ENCODE data around the gene CAMK1D.

CAMK1D gene

GRCh38 chr10:12597176-12597575 is 247.8 kb downstream of the CAMK1D start:
- H3K36me3 ChIP-seq (ENCODE audit: control insufficient read depth in 2 of 2, insufficient read depth in 2 of 2, low read length in 2 of 2): peaks cover 0 to 2% of the 10 kb centered on the region in 2 donors
- no peak overlapping the region for H3K27ac ChIP-seq (ENCODE audit: low read length)
- no peak overlapping the region for H3K4me3 ChIP-seq (ENCODE audit: low read length in 2 of 2)
- no peaks in the 10 kb centered on the region for H3K4me1 ChIP-seq (ENCODE audit: control insufficient read depth, insufficient read depth, low read length)
- H3K9me3 ChIP-seq (ENCODE audit: control insufficient read depth in 2 of 2, low read length in 2 of 2): no peaks in the 10 kb centered on the region
- H3K9ac ChIP-seq (ENCODE audit: low read length in 2 of 2): no peak overlapping the region
- no peaks in the 10 kb centered on the region for H3K27me3 ChIP-seq (ENCODE audit: control insufficient read depth in 1 of 2, insufficient read depth in 2 of 2, low read length in 2 of 2)

DNA sequence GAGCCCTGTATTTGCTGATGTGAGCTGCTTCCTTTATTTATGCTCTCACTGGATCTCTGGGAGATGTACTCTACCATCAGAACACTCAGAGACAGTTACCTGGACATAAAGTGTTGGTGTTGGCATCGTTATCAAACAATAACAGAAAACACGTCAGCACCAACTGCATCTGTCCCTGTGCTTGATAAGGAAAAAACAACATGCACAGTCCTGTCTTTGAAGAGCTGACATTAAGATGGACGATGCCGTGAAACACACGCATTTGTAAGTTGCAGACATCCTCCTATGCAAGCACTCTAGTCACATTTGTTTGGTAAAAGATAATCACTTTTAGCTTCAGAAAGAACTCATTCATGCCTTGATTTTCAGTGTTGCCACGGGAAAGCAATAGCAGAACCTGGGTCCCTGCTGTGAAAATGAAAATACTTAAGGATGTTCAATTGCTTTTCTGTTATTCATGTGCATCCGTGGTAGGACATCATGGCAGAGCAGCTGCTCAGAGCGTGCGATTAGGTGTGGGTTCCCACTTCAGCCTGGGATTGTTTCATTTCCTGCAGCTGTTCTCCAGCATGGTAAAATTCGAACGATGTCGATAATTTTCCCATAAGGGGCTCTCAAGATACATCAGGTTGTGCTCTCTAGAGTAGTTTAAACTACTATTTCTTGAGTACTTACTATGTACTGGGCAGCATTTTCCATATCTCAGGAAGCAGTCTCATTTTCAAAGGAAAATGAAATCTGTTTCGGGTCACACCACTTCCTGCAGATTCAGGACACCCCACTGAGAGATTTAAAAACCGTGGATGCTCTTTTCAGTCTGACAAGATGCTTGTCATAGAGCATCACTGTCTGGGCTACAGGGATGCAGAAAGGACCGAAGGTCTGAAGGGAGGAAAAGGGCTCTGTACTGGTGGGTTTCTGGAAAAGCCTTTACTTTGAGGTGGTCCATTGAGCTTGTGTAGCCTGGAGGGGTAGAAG is 248.7 kb downstream of the CAMK1D start:
- H3K9me3 ChIP-seq (ENCODE audit: control insufficient read depth in 2 of 2, low read length in 2 of 2): no peaks in the 10 kb centered on the region
- H3K27me3 ChIP-seq (ENCODE audit: control insufficient read depth in 1 of 2, insufficient read depth in 2 of 2, low read length in 2 of 2): no peaks in the 10 kb centered on the region
- H3K4me3 ChIP-seq (ENCODE audit: low read length in 2 of 2): no peak overlapping the region
- H3K36me3 ChIP-seq (ENCODE audit: control insufficient read depth in 2 of 2, insufficient read depth in 2 of 2, low read length in 2 of 2): peaks cover 0 to 2% of the 10 kb centered on the region in 2 donors
- H3K9ac ChIP-seq (ENCODE audit: low read length in 2 of 2): no peak overlapping the region
- no peak overlapping the region for H3K27ac ChIP-seq (ENCODE audit: low read length)
- H3K4me1 ChIP-seq (ENCODE audit: control insufficient read depth, insufficient read depth, low read length): no peaks in the 10 kb centered on the region

DNA sequence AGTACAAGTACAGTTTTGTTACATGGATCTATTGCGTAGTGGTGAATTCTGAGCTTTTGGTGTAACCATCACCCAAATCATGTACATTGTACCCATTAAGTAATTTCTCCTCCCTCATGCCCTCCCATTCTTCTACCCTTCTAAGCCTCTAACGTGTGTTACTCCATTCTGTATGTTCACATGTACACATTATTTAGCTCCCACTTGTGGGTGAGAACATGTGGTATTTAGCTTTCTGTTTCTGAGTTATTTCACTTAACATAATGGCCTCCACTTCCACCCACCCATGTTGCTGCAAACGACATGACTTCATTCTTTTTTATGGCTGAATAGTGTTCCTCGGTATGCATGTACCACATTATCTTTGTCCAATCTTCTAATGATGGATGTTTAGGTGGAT is 251.3 kb downstream of the CAMK1D start:
- Histone ChIP-seq H3K4me3 (ENCODE audit: low read length in 2 of 2) (no peak overlapping the region), H3K27me3 (ENCODE audit: control insufficient read depth in 1 of 2, insufficient read depth in 2 of 2, low read length in 2 of 2) (no peaks in the 10 kb centered on the region), H3K36me3 (ENCODE audit: control insufficient read depth in 2 of 2, insufficient read depth in 2 of 2, low read length in 2 of 2) (peaks cover 0 to 2% of the 10 kb centered on the region in 2 donors), H3K9ac (ENCODE audit: low read length in 2 of 2) (no peak overlapping the region), H3K27ac (ENCODE audit: low read length) (no peak overlapping the region), H3K9me3 (ENCODE audit: control insufficient read depth in 2 of 2, low read length in 2 of 2) (no peaks in the 10 kb centered on the region), H3K4me1 (ENCODE audit: control insufficient read depth, insufficient read depth, low read length) (peaks cover 11% of the 10 kb centered on the region)

- Histone ChIP-seq H3K9me3 (ENCODE audit: control insufficient read depth in 2 of 2, low read length in 2 of 2) (no peaks in the 10 kb centered on the region), H3K36me3 (ENCODE audit: control insufficient read depth in 2 of 2, insufficient read depth in 2 of 2, low read length in 2 of 2) (peaks cover 0 to 2% of the 10 kb centered on the region in 2 donors), H3K27me3 (ENCODE audit: control insufficient read depth in 1 of 2, insufficient read depth in 2 of 2, low read length in 2 of 2) (no peaks in the 10 kb centered on the region), H3K4me3 (ENCODE audit: low read length in 2 of 2) (no peak overlapping the region), H3K27ac (ENCODE audit: low read length) (no peak overlapping the region), H3K9ac (ENCODE audit: low read length in 2 of 2) (no peak overlapping the region), H3K4me1 (ENCODE audit: control insufficient read depth, insufficient read depth, low read length) (peaks cover 19% of the 10 kb centered on the region)
Measured at GRCh38 chr10:12602521-12602920, 253.2 kb downstream of the CAMK1D start.

GRCh38 chr10:12603766-12604470 is 254.6 kb downstream of the CAMK1D start:
- Histone ChIP-seq H3K36me3 (ENCODE audit: control insufficient read depth in 2 of 2, insufficient read depth in 2 of 2, low read length in 2 of 2) (peaks cover 0 to 2% of the 10 kb centered on the region in 2 donors), H3K9ac (ENCODE audit: low read length in 2 of 2) (no peak overlapping the region), H3K27me3 (ENCODE audit: control insufficient read depth in 1 of 2, insufficient read depth in 2 of 2, low read length in 2 of 2) (no peaks in the 10 kb centered on the region), H3K27ac (ENCODE audit: low read length) (no peak overlapping the region), H3K4me1 (ENCODE audit: control insufficient read depth, insufficient read depth, low read length) (peaks cover 19% of the 10 kb centered on the region), H3K4me3 (ENCODE audit: low read length in 2 of 2) (no peak overlapping the region), H3K9me3 (ENCODE audit: control insufficient read depth in 2 of 2, low read length in 2 of 2) (no peaks in the 10 kb centered on the region)

GRCh38 chr10:12605580-12606405 is 256.4 kb downstream of the CAMK1D start:
- no peaks in the 10 kb centered on the region for H3K9me3 ChIP-seq (ENCODE audit: control insufficient read depth in 2 of 2, low read length in 2 of 2)
- peak overlapping the region; percentile 56 to 76 for H3K4me3 ChIP-seq (ENCODE audit: low read length in 2 of 2)

DNA sequence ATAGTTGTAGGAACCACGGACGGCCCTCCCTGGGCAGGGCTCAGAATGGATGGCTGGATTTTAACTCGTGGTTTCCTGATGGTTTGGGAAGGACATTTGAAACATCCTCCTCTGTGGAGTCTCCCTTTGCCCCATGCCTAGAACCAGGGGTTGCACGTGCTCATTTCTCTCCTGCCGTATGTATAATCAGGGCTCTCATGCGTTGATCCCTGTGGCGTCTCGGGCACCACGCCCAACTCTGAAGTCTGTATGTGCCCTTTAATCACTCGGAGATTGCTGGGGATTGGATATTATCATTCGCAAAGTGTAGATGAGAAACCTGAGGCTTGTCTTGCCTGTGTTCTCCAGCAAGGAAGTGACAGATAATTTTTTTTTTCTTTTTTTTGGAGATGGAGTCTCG is 257.1 kb downstream of the CAMK1D start:
- H3K27ac ChIP-seq (ENCODE audit: low read length): peak overlapping the region; percentile 88
- H3K36me3 ChIP-seq (ENCODE audit: control insufficient read depth in 2 of 2, insufficient read depth in 2 of 2, low read length in 2 of 2): no peaks in the 10 kb centered on the region
- no peaks in the 10 kb centered on the region for H3K27me3 ChIP-seq (ENCODE audit: control insufficient read depth in 1 of 2, insufficient read depth in 2 of 2, low read length in 2 of 2)
- peaks cover 19% of the 10 kb centered on the region for H3K4me1 ChIP-seq (ENCODE audit: control insufficient read depth, insufficient read depth, low read length)
- H3K9me3 ChIP-seq (ENCODE audit: control insufficient read depth in 2 of 2, low read length in 2 of 2): no peaks in the 10 kb centered on the region
- H3K9ac ChIP-seq (ENCODE audit: low read length in 2 of 2): peak overlapping the region; percentile 52 to 83
- H3K4me3 ChIP-seq (ENCODE audit: low read length in 2 of 2): peak overlapping the region; percentile 56 to 76

More at GRCh38 chr10:12605580-12606405, 256.4 kb downstream of the CAMK1D start:
- H3K27me3 ChIP-seq (ENCODE audit: control insufficient read depth in 1 of 2, insufficient read depth in 2 of 2, low read length in 2 of 2): no peaks in the 10 kb centered on the region
- H3K36me3 ChIP-seq (ENCODE audit: control insufficient read depth in 2 of 2, insufficient read depth in 2 of 2, low read length in 2 of 2): no peaks in the 10 kb centered on the region
- peaks cover 19% of the 10 kb centered on the region for H3K4me1 ChIP-seq (ENCODE audit: control insufficient read depth, insufficient read depth, low read length)
- H3K27ac ChIP-seq (ENCODE audit: low read length): peak overlapping the region; percentile 88
- peak overlapping the region; percentile 52 to 83 for H3K9ac ChIP-seq (ENCODE audit: low read length in 2 of 2)

- Histone ChIP-seq H3K27me3 (ENCODE audit: control insufficient read depth in 1 of 2, insufficient read depth in 2 of 2, low read length in 2 of 2) (no peaks in the 10 kb centered on the region), H3K4me3 (ENCODE audit: low read length in 2 of 2) (no peak overlapping the region), H3K9ac (ENCODE audit: low read length in 2 of 2) (no peak overlapping the region), H3K4me1 (ENCODE audit: control insufficient read depth, insufficient read depth, low read length) (peaks cover 19% of the 10 kb centered on the region), H3K36me3 (ENCODE audit: control insufficient read depth in 2 of 2, insufficient read depth in 2 of 2, low read length in 2 of 2) (no peaks in the 10 kb centered on the region), H3K27ac (ENCODE audit: low read length) (no peak overlapping the region), H3K9me3 (ENCODE audit: control insufficient read depth in 2 of 2, low read length in 2 of 2) (no peaks in the 10 kb centered on the region)
Measured at GRCh38 chr10:12608761-12609160, 259.4 kb downstream of the CAMK1D start.

GRCh38 chr10:12609435-12609834 is 260.1 kb downstream of the CAMK1D start:
- H3K36me3 ChIP-seq (ENCODE audit: control insufficient read depth in 2 of 2, insufficient read depth in 2 of 2, low read length in 2 of 2): no peaks in the 10 kb centered on the region
- peaks cover 16% of the 10 kb centered on the region for H3K4me1 ChIP-seq (ENCODE audit: control insufficient read depth, insufficient read depth, low read length)
- no peaks in the 10 kb centered on the region for H3K9me3 ChIP-seq (ENCODE audit: control insufficient read depth in 2 of 2, low read length in 2 of 2)
- no peak overlapping the region for H3K27ac ChIP-seq (ENCODE audit: low read length)
- H3K27me3 ChIP-seq (ENCODE audit: control insufficient read depth in 1 of 2, insufficient read depth in 2 of 2, low read length in 2 of 2): no peaks in the 10 kb centered on the region
- H3K4me3 ChIP-seq (ENCODE audit: low read length in 2 of 2): no peak overlapping the region
- H3K9ac ChIP-seq (ENCODE audit: low read length in 2 of 2): no peak overlapping the region

DNA sequence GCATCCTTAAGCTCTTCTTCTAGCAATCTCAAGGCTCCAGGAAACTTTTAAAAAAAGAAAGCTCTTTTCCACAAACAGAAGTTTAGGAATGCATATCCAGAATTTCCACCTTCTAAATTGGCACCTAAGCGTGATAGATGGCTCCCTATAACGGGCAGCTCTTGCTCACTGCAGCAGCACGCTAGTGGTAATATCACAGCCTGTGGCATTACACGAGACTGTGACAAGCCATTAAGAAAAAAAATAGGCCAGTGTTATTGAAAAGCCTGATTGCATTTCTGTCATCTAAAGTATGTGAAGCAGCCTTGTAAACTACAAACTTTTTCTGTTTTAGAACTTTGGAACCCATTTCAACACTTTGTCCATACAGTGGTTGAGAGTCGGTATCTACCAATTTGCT is 263.8 kb downstream of the CAMK1D start:
- no peaks in the 10 kb centered on the region for H3K27me3 ChIP-seq (ENCODE audit: control insufficient read depth in 1 of 2, insufficient read depth in 2 of 2, low read length in 2 of 2)
- H3K9me3 ChIP-seq (ENCODE audit: control insufficient read depth in 2 of 2, low read length in 2 of 2): no peaks in the 10 kb centered on the region
- no peak overlapping the region for H3K27ac ChIP-seq (ENCODE audit: low read length)
- no peaks in the 10 kb centered on the region for H3K36me3 ChIP-seq (ENCODE audit: control insufficient read depth in 2 of 2, insufficient read depth in 2 of 2, low read length in 2 of 2)
- no peaks in the 10 kb centered on the region for H3K4me1 ChIP-seq (ENCODE audit: control insufficient read depth, insufficient read depth, low read length)
- no peak overlapping the region for H3K4me3 ChIP-seq (ENCODE audit: low read length in 2 of 2)
- no peak overlapping the region for H3K9ac ChIP-seq (ENCODE audit: low read length in 2 of 2)

Measured in stomach smooth muscle (tissue), 2 donors.